Fibroblast of peridontal ligament (primary cell): ENCODE results near the gene SLCO4C1.
"Not testable (repeated sequence)": the region's sequence is repeated elsewhere in the genome, so short reads cannot be mapped to it uniquely, and the experiment has no call there.

Experiments used
- DNase-seq: peaks from one replicate; pipeline ENCODE4 v3.0.0-alpha.2; 2010; ENCODE audit errors: extremely low read depth

SLCO4C1 gene

GRCh38 chr5:102296178-102296817 is at the start of gene SLCO4C1:
SLCO4C1 (minus strand) TSS chr5:102296284; CDS start chr5:102296262, 22 bp downstream.
- no peak for DNase-seq

GRCh38 chr5:102341681-102342288 is 45.7 kb upstream of the SLCO4C1 start:
- no peak for DNase-seq

DNA sequence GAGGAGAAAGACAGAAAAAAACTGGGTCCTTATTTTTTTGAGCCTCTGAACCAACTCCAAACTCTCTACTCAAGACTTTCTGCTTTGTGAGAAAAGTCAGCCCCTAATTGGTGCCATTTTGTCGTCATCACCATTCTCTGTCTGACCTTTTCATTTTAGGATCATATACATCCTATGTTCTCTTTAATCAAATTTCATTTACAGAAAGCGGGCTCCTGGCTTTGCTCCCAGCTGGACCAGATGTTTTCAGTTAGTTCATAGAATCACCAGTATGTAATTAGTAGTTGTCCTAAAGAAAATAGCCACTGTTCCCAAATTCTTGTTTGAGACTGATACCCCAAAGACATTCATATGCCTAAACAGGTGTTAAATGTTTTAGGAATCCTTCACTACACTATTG is 28.6 kb upstream of the SLCO4C1 start:
- DNase-seq: no peak

DNA sequence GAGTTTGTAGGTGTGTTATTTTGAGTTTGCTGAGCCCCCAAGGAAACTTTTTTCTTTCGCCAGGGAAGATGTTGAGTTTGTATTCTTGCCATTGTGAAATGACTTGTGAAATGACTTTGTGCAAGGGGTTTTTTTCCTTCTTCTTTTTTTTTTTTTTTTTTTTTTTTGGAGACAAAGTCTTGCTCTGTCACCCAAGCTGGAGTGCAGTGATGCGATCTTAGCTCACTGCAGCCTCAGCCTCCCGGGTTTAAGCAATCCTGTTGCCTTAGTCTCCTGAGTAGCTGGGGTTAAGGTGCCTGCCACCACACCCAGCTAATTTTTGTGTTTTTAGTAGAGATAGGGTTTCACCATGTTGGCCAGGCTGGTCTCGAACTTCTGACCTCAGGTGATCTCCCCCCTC is 22.7 kb upstream of the SLCO4C1 start:
- not testable (repeated sequence) for DNase-seq

GRCh38 chr5:102314328-102314727 is 18.2 kb upstream of the SLCO4C1 start:
- DNase-seq: no peak

GRCh38 chr5:102313912-102314311 is 17.8 kb upstream of the SLCO4C1 start:
- DNase-seq: no peak

- no peak for DNase-seq
These were observed 16.7 kb upstream of the SLCO4C1 start for GRCh38 chr5:102312586-102313370.

- DNase-seq: no peak
These were observed 13.5 kb upstream of the SLCO4C1 start for GRCh38 chr5:102309586-102309985.

- no peak for DNase-seq
These were observed 11.1 kb upstream of the SLCO4C1 start for GRCh38 chr5:102307232-102307631.

GRCh38 chr5:102306121-102306520 is 10.0 kb upstream of the SLCO4C1 start:
- DNase-seq: no peak

DNA sequence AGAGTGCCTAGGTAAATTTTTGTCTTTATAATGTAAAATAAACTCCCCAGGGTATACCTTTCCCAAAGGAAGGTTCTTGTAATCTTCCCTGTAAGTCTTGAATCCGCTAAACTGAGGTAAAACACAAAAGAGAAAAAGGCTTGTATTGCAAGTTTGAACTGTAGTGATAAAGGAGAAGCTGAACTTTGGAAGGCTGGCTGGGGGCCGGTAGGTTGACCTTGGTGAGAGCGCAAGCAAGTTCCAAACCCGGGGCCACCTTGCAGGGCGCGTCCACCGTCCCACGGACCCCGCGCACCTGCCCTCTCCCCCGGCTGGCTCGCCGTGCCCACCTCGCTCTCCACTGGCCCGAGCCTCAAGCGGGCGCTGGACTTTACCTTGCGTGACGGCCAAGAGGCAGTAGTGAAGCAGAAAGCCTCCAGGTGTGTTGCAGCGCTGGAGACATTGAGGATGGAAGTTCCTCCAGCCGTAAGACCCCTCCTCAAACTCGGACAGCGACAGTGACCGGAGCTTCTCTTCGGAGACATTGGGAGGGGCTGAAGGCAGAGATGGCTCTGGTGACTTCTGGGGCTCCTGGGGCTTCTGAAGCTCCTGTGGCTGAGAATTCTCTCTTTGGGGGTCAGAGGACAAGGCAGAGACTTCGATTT is 428 bp downstream of the SLCO4C1 start:
- DNase-seq: no peak

- DNase-seq: no peak
These were observed 1.1 kb downstream of the SLCO4C1 start for GRCh38 chr5:102294886-102295395.

GRCh38 chr5:102290004-102290403 is 6.1 kb downstream of the SLCO4C1 start:
- no peak for DNase-seq

GRCh38 chr5:102289251-102289899 is 6.7 kb downstream of the SLCO4C1 start:
- no peak for DNase-seq

GRCh38 chr5:102288630-102289029 is 7.5 kb downstream of the SLCO4C1 start:
- DNase-seq: no peak

- no peak for DNase-seq
These were observed 9.6 kb downstream of the SLCO4C1 start for GRCh38 chr5:102286476-102286875.

DNA sequence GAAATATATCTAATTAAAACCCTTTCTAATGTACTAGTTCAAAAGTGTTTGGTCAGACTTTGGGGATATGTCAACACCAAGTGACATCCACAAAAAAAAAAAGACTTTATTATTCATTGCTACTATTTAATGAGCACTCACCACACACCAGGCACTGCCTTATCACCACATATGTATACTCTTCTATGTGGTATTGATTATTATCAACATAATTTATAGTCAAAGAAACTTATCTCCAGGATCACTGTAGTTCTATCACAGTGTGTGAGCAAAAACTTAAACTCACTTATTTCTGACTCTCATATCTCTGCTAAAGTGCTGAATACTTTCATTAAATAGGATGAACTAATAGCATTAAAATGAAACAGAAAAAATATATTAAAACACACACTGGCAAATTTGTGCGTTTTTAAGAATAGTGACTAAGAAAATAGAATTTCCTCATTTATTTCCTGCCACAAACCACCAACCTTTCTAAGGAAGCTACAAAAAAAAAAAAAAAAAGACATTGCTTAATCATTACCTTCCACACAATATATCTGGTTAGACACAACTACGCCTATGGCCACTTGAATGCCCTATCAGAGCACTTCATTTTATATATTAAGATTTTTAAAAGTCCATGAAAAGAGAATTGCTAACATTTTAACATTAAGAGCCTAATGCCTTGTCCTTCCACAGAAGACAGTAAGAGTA is 12.8 kb downstream of the SLCO4C1 start:
- DNase-seq: no peak

DNA sequence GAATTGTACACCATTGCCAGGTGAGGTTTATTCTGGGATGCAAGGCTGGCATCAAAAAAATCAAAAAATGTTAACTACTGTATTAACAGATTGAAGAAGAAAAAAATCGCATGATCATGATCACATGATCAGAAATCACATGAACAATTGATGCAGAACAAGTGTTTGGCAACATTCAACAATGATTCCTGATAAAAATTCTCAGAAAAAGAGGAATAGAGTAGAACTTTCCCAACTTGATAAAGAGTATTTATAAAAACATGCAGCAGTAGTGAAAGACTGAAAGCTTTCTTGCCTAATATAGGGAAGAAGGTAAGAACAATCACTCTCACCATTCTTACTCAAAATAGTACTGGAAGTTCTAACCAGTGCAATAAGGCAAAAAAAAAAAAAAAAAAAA is 16.4 kb downstream of the SLCO4C1 start:
- DNase-seq: no peak

- no peak for DNase-seq
These were observed 17.9 kb downstream of the SLCO4C1 start for GRCh38 chr5:102278231-102278630.

- no peak for DNase-seq
These were observed 18.9 kb downstream of the SLCO4C1 start for GRCh38 chr5:102277144-102277543.

GRCh38 chr5:102271759-102272158 is 24.3 kb downstream of the SLCO4C1 start:
- no peak for DNase-seq
